Mammary epithelial cell (primary cell): ENCODE data around the gene INPP5A.

Source experiments
- CTCF ChIP-seq, 2 donors: IDR thresholded peaks in 1 of 2; conservative IDR thresholded peaks in 1 of 2; 2 replicates each; pipeline ENCODE4 v1.5.1; 2011 to 2012; ENCODE audit warnings: inconsistent platforms in 2 of 2, low read length in 2 of 2, mild to moderate bottlenecking in 2 of 2, control low read depth in 1 of 2, low read depth in 1 of 2; ENCODE audit not compliant: insufficient read depth in 1 of 2; ENCODE audit errors: extremely low read depth in 1 of 2
- EZH2 ChIP-seq: IDR thresholded peaks from 2 replicates; pipeline ENCODE4 v1.6.1; 2012; ENCODE audit warnings: low read length, inconsistent platforms, borderline replicate concordance

- no peak for TF ChIP-seq CTCF (conservative IDR thresholded peaks at IDR 0.05 in 1 of 2, IDR thresholded peaks at IDR 0.05 in 1 of 2; ENCODE audit: extremely low read depth in 1 of 2, insufficient read depth in 1 of 2, low read depth in 1 of 2, low read length in 2 of 2)
- TF ChIP-seq EZH2 = no peak
Measured at GRCh38 chr10:132715776-132716680, 178.4 kb downstream of the INPP5A start.
